ENCODE measurements around the gene CPSF4L.

The CPSF4L gene

DNA sequence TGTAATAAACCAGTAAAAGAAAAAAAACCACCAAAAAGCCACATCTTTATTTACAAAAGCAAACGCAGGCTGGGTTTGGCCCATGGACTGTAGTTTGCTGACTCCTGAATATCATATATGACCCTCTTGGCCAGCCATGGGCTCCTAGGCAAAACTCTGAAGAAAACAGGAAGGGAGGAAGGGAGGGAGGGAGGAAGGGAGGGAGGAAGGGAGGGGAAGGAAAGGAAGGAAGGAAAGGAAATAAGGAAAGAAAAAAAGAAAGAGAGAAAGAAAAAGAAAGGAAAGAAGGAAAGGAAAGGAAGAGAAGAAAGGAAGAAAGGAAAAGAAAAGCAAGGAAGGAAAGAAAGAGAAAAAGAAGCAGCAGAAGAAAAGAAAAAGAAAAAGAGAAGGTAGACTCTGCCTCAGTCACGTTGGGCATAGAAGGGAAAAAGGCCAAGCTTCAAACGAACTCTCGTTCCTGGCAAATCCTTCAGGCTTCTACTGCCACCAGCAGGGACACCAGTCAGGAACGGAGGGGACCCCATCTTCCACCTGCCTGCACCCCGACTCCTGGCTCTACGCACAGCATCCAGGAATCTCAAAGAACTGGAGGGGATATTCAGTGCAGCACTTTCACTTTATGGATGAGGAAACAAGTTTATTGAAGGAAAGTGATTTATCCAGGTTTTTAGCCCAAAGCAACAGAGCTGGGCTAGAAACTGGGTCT lies 28.0 kb upstream of the CPSF4L start:
- no peak for DNase-seq (ENCODE audit: low read depth)

DNA sequence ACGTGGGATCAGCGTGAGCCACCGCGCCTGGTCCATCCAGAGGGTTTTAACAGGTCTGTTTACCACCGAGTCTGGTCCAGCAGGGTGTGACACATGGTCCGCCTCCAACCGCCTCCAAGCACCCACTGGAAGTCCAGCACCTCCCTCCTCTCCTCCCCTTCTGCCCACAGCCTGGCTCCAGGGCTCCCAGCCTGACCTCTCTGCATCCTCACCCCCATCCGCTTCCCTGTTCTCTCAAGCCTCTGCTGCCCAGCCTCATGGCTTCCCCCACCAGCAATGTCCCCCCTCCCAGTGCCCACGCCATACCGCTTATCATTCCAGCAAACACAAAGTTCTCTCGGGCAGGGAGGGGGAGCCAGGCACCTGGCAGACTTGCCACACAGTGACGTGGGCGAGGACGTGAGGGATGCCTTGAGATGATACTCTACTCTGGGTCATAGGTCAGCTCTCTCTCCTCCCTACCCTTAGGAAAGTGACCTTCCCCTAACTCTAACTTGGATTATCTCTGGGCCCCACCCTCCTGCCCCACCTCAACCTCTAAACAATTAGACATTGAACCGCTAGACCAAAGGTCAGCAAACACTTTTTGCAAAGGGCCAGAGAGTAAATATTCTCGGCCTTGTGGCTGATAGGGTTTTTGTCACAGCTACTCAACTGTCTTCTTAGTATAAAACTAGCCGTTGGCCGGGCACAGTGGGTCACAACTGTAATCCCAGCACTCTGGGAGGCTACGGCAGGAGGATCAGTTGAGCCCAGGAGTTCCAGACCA lies 27.0 kb upstream of the CPSF4L start:
- DNase-seq (ENCODE audit: low read depth) = no peak

- DNase-seq (ENCODE audit: low read depth) = no peak
Measured at GRCh38 chr17:73286863-73287296, 25.2 kb upstream of the CPSF4L start.

GRCh38 chr17:73285916-73286862 lies 24.5 kb upstream of the CPSF4L start:
- no peak for DNase-seq (ENCODE audit: low read depth)

DNA sequence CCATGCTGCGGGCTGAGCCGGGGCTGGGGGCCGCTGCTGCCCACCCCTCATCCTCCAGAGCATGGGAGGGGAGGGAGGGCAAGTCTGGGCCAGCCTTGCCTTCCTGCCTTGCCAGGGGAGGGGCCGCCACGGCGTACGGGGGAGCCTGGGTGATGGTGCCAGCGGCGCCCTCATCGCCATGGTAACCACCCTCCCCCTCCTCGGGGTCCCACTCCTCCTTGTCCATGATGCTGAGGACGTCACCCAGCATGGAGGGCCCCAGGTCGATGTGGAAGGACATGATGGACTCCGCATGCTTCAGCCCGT lies 23.9 kb upstream of the CPSF4L start:
- no peak for DNase-seq (ENCODE audit: low read depth)

- no peak for DNase-seq (ENCODE audit: low read depth)
Measured at GRCh38 chr17:73284906-73285602, 23.4 kb upstream of the CPSF4L start.

DNA sequence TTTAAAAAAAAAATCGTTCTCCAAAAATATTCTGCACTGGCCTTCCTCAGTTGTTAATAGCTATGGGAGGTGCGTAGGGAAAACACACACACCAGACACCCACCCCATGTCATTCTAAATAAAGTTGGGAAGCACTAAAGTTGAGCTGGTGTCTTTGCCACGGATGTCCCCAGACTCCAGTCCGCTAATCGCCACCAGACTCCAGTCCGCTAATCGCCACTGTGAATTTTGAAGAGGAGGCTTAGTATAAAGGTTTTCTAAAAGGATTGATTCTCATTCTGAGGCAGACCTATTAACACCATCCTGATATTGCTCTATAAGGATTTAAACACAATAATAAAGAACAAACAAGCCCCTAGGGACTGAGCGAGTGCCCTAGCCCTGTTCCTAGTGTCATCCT lies 22.7 kb upstream of the CPSF4L start:
- DNase-seq (ENCODE audit: low read depth) = no peak

- no peak for DNase-seq (ENCODE audit: low read depth)
Measured at GRCh38 chr17:73283841-73284282, 22.2 kb upstream of the CPSF4L start.

DNA sequence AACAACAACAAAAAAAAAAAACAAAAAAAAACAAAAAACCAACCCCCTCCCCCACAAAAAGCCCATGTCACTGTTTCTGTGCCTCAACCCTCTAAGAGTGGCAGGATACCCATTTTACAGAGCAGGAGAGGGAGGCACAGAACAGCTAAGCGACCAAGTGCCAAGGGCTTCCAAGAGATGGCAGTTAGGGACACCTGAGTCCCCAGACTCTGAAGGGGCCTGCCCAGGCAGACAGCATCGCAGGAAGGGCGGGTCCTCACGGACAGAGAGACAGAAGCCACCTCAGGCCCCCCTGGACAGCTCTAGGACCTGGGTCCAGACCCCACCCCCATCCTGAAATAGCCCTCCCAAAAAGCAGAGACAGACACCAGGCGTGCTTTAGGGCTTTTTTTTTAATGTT lies 21.6 kb upstream of the CPSF4L start:
- DNase-seq (ENCODE audit: low read depth) = no peak

DNA sequence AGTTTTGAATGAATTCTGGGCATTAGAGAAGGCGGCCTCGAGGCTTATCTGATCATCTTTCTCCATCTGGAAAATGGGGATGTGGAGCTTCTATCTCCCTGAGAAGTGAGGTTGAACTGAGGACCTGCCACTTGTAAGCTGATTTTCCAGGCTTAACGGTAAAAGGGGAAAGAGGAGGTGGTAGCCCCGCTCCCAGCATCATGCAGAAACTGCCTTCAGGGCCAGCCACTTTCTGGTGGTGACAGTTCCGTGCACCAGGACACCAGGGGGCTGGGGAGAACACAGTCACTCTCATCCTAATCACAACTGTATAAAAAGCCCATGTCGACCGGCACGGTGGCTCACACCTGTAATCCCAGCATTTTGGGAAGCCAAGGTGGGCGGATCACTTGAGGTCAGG lies 20.9 kb upstream of the CPSF4L start:
- no peak for DNase-seq (ENCODE audit: low read depth)

GRCh38 chr17:73281928-73282327 lies 20.2 kb upstream of the CPSF4L start:
- DNase-seq (ENCODE audit: low read depth) = no peak

DNA sequence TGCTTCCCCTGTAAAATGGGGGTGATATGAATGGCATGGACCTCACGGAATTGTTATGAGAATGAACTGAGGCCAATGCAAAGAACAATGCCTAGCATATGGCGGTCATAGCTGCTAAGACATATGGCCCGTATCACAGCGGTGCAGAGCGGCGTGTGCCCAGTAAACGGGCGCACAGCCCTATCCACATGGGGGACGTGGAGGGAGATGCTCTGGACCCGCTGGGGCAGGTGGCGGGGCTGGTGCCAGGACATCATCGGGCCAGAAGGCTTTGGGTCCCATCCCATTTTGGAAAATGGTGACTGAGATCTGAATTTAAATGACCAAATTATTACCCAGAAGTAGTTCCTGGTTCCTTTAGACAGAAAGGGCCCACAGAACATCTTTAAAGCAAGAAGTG lies 18.5 kb upstream of the CPSF4L start:
- no peak for DNase-seq (ENCODE audit: low read depth)

DNA sequence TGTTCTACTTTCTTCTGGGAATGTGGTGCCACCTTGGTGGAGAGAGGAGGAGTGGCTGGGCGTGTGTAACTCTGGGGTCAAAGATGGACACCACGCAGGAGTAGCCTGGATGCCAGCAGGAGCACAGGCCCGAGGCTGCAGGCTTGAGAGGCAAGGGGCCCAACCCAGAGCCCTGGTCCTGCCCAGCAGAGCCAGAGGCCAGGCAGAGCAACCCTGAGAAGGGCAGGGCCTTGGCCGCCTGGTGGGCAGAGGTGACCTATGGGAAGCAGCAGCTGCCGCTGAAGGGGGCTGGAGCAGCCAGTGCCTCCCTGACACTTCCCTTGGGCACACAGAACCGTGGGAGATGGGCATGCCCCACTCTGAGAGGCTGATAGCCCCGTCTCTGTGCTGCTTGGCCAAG lies 18.0 kb upstream of the CPSF4L start:
- no peak for DNase-seq (ENCODE audit: low read depth)

GRCh38 chr17:73278465-73279453 lies 17.1 kb upstream of the CPSF4L start:
- DNase-seq (ENCODE audit: low read depth) = no peak

- no peak for DNase-seq (ENCODE audit: low read depth)
Measured at GRCh38 chr17:73278049-73278464, 16.4 kb upstream of the CPSF4L start.

DNA sequence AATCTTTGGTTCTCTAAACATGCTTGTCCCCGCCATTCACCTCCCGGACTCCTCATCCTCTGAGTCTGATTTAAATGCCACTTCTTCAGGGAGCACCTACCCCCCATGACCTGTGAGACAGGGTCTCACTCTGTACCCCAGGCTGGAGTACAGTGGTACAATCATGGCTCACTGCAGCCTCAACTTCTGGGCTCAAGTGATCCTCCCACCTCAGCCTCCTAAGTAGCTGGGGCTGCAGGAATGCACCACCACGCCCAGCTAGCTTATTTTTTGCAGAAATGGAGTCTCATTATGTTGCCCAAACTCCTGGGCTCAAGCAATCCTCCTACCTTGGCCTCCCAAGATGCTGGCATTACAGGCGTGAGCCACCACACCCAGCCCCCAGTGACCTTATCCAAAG lies 12.8 kb upstream of the CPSF4L start:
- DNase-seq (ENCODE audit: low read depth) = no peak

GRCh38 chr17:73272906-73273218 lies 11.2 kb upstream of the CPSF4L start:
- DNase-seq (ENCODE audit: low read depth) = no peak

DNA sequence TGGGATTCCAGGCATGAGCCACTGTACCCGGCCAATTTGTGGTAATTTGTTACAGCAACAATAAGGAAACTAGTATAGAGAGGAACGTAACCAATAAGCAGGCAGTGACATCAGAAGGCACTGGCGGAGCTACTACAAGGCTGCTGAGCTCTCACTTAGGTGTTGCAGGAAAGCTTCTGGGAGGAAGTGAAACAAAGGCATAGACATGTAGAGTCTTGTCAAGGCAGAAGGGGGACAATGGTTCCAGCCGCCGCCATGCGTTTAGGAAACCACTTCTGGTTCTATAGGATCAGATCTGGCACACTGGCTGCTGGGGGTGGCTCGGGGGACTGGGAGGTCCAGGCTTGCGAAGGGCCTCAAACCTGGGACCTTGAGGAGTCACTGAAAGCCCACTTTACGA lies 9.4 kb upstream of the CPSF4L start:
- no peak for DNase-seq (ENCODE audit: low read depth)

GRCh38 chr17:73269791-73270190 lies 8.1 kb upstream of the CPSF4L start:
- no peak for DNase-seq (ENCODE audit: low read depth)

DNA sequence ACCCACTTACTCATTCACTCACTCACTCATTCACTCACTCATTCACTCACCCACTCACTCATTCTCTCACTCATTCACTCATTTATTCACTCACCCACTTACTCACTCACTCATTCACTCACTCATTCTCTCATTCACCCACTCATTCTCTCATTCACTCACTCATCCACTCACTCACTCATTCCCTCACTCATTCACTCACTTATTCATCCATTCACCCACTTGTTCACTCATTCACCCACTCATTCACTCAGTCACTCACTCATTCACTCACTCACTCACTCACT lies 7.6 kb upstream of the CPSF4L start:
- no peak for DNase-seq (ENCODE audit: low read depth)

All from activated T-cell treated with anti-CD3 and anti-CD28 coated beads for 1 hour (primary cell).